ENCODE results near the gene MRPS11. TPM values are rescaled to one million over a fixed set of nuclear protein-coding genes. Genes with fewer than 3 reads are reported as not detected.

MRPS11 gene
- total and polyA plus RNA-seq, 2 donors from 2014 or later = 35.2 to 96.8 TPM

GRCh38 chr15:88525418-88525817 is 57.9 kb downstream of the MRPS11 start:
- FAIRE-seq = no peak
- H3K9ac ChIP-seq (ENCODE audit: low read length in 3 of 3) = no peak overlapping the region
- peaks cover 3 to 25% (median 10%) of the 10 kb centered on the region in 3 donors for H3K36me3 ChIP-seq (ENCODE audit: control insufficient read depth in 2 of 3, insufficient read depth in 3 of 3, low read length in 3 of 3)
- TF ChIP-seq CTCF (IDR thresholded peaks at IDR 0.05; ENCODE audit: borderline replicate concordance, extremely low read depth, insufficient read depth) = no peak
- H3K4me1 ChIP-seq (ENCODE audit: control insufficient read depth in 2 of 3, insufficient read depth in 2 of 3, low read depth in 1 of 3, low read length in 3 of 3) = no peaks in the 10 kb centered on the region
- no peak for DNase-seq
- H3K27ac ChIP-seq (ENCODE audit: low read depth in 2 of 2, low read length in 2 of 2) = no peak overlapping the region
- H3K4me3 ChIP-seq (ENCODE audit: low read length in 3 of 3) = no peak overlapping the region
- H3K9me3 ChIP-seq (ENCODE audit: control insufficient read depth in 2 of 3, insufficient read depth in 1 of 3, low read length in 3 of 3) = no peaks in the 10 kb centered on the region
- intact Hi-C loops (cut with DNase I) = no loop called here
- H3K27me3 ChIP-seq (ENCODE audit: control insufficient read depth, insufficient read depth, low read length) = no peaks in the 10 kb centered on the region

DNA sequence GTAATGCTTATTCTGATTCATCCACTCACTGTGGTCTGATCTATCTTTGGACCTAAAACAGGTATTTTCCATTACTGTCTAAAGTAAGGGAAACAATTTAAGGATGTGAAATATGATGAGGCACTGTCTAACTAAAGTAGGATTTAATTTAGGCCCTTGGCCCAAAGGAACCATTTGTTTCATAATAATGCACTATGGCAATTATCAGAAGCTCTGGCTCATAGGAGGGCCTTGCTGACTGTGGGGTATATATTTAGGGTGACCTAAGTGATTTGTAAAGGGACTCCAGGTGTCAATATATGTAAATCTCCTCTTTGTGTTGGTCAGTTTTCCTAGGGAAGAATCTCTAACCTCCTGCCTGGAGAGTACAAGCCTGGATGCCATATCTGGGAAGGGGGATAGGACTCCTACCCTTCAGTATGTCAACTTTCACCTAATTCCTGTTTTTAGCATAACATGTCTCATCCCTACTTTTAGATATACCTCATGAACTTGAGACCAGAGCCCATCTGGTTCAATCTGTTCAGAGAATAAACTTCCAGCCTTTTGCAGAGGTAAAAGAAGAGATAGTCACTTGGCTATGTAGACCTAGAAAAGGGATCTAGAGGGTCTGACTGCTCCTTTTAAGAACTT is 58.9 kb downstream of the MRPS11 start:
- Histone ChIP-seq H3K9ac (ENCODE audit: low read length in 3 of 3) (no peak overlapping the region), H3K4me1 (ENCODE audit: control insufficient read depth in 2 of 3, insufficient read depth in 2 of 3, low read depth in 1 of 3, low read length in 3 of 3) (no peaks in the 10 kb centered on the region), H3K27me3 (ENCODE audit: control insufficient read depth, insufficient read depth, low read length) (no peaks in the 10 kb centered on the region), H3K4me3 (ENCODE audit: low read length in 3 of 3) (no peak overlapping the region), H3K27ac (ENCODE audit: low read depth in 2 of 2, low read length in 2 of 2) (no peak overlapping the region), H3K9me3 (ENCODE audit: control insufficient read depth in 2 of 3, insufficient read depth in 1 of 3, low read length in 3 of 3) (no peaks in the 10 kb centered on the region), H3K36me3 (ENCODE audit: control insufficient read depth in 2 of 3, insufficient read depth in 3 of 3, low read length in 3 of 3) (peaks cover 3 to 34% (median 10%) of the 10 kb centered on the region in 3 donors)
- no peak for DNase-seq
- intact Hi-C loops (cut with DNase I) = no loop called here
- no peak for FAIRE-seq
- TF ChIP-seq CTCF (IDR thresholded peaks at IDR 0.05; ENCODE audit: borderline replicate concordance, extremely low read depth, insufficient read depth) = no peak

GRCh38 chr15:88529021-88529630 is 61.6 kb downstream of the MRPS11 start:
- H3K9ac ChIP-seq (ENCODE audit: low read length in 3 of 3) = no peak overlapping the region
- no peak overlapping the region for H3K27ac ChIP-seq (ENCODE audit: low read depth in 2 of 2, low read length in 2 of 2)
- intact Hi-C loops (cut with DNase I) = no loop called here
- H3K4me1 ChIP-seq (ENCODE audit: control insufficient read depth in 2 of 3, insufficient read depth in 2 of 3, low read depth in 1 of 3, low read length in 3 of 3) = no peaks in the 10 kb centered on the region
- H3K4me3 ChIP-seq (ENCODE audit: low read length in 3 of 3) = no peak overlapping the region
- FAIRE-seq (no peak), DNase-seq (no peak)
- H3K36me3 ChIP-seq (ENCODE audit: control insufficient read depth in 2 of 3, insufficient read depth in 3 of 3, low read length in 3 of 3) = peaks cover 3 to 35% (median 10%) of the 10 kb centered on the region in 3 donors
- no peaks in the 10 kb centered on the region for H3K27me3 ChIP-seq (ENCODE audit: control insufficient read depth, insufficient read depth, low read length)
- no peak for TF ChIP-seq CTCF (IDR thresholded peaks at IDR 0.05; ENCODE audit: borderline replicate concordance, extremely low read depth, insufficient read depth)
- H3K9me3 ChIP-seq (ENCODE audit: control insufficient read depth in 2 of 3, insufficient read depth in 1 of 3, low read length in 3 of 3) = no peaks in the 10 kb centered on the region

Other genes with a start within 250 kb of the MRPS11 start
- 25.5 TPM for gene NTRK3, start 211.0 kb upstream of the MRPS11 start, total RNA-seq
- gene NTRK3, start 211.0 kb upstream of the MRPS11 start, polyA plus RNA-seq (ENCODE audit: insufficient read depth, low read depth, low replicate concordance) = 8.9 TPM
- gene MRPL46, start 320 bp upstream of the MRPS11 start, total RNA-seq = 24.7 TPM
- gene MRPL46, start 320 bp upstream of the MRPS11 start, polyA plus RNA-seq (ENCODE audit: insufficient read depth, low read depth, low replicate concordance) = 73.4 TPM
- gene DET1, start 79.0 kb downstream of the MRPS11 start, total RNA-seq = 6.8 TPM
- 3.9 TPM for gene DET1, start 79.0 kb downstream of the MRPS11 start, polyA plus RNA-seq (ENCODE audit: insufficient read depth, low read depth, low replicate concordance)
- 17.4 TPM for gene AEN, start 153.6 kb downstream of the MRPS11 start, total RNA-seq
- 6.2 TPM for gene AEN, start 153.6 kb downstream of the MRPS11 start, polyA plus RNA-seq (ENCODE audit: insufficient read depth, low read depth, low replicate concordance)
- gene ISG20, start 171.3 kb downstream of the MRPS11 start, total RNA-seq = 25.5 TPM
- gene ISG20, start 171.3 kb downstream of the MRPS11 start, polyA plus RNA-seq (ENCODE audit: insufficient read depth, low read depth, low replicate concordance) = 7.3 TPM

Measured in kidney (tissue), 14 donors.